ENCODE results near the gene RYR2. TPM values are rescaled to one million over a fixed set of nuclear protein-coding genes. Genes with fewer than 3 reads are reported as not detected.
"Not testable (repeated sequence)": the region's sequence is repeated elsewhere in the genome, so short reads cannot be mapped to it uniquely, and the experiment has no call there.

RYR2 gene
- total RNA-seq, 1 donor = not detected

- no peak overlapping the region for H3K4me3 ChIP-seq (ENCODE audit: low read depth, low read length)
- no peak for DNase-seq (ENCODE audit: low read depth)
- TF ChIP-seq, protein P1, sequence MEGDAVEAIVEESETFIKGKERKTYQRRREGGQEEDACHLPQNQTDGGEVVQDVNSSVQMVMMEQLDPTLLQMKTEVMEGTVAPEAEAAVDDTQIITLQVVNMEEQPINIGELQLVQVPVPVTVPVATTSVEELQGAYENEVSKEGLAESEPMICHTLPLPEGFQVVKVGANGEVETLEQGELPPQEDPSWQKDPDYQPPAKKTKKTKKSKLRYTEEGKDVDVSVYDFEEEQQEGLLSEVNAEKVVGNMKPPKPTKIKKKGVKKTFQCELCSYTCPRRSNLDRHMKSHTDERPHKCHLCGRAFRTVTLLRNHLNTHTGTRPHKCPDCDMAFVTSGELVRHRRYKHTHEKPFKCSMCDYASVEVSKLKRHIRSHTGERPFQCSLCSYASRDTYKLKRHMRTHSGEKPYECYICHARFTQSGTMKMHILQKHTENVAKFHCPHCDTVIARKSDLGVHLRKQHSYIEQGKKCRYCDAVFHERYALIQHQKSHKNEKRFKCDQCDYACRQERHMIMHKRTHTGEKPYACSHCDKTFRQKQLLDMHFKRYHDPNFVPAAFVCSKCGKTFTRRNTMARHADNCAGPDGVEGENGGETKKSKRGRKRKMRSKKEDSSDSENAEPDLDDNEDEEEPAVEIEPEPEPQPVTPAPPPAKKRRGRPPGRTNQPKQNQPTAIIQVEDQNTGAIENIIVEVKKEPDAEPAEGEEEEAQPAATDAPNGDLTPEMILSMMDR (IDR thresholded peaks at IDR 0.05; ENCODE audit: insufficient read depth, low read length) = no peak
Observed at GRCh38 chr1:237838904-237839534, 797.0 kb downstream of the RYR2 start.

DNA sequence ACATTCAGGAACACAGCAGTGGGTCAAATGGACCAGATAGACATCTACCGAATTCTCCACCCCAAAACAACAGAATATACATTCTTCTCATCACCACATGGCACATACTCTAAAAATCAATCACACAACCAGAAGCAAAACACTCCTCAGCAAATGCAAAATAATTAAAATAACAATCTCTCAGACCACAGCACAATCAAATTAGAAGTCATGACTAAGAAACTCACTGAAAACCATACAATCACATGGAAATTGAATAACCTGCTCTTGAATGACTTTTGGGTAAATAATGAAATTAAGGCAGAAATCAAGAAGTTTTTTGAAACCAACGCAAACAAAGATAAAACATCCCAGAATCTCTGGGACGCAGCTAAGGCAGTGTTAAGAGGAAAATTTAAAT lies 799.5 kb downstream of the RYR2 start:
- no peak overlapping the region for H3K4me3 ChIP-seq (ENCODE audit: low read depth, low read length)
- TF ChIP-seq, protein P1 (IDR thresholded peaks at IDR 0.05; ENCODE audit: insufficient read depth, low read length) = no peak
- DNase-seq (ENCODE audit: low read depth) = no peak

- DNase-seq (ENCODE audit: low read depth); H3K4me3 ChIP-seq (ENCODE audit: low read depth, low read length): not testable (repeated sequence)
Observed at GRCh38 chr1:237843516-237843915, 801.5 kb downstream of the RYR2 start.

GRCh38 chr1:237851210-237851845 lies 809.3 kb downstream of the RYR2 start:
- no peak overlapping the region for H3K4me3 ChIP-seq (ENCODE audit: low read depth, low read length)
- TF ChIP-seq, protein P1 (IDR thresholded peaks at IDR 0.05; ENCODE audit: insufficient read depth, low read length) = peak; percentile 39
- DNase-seq (ENCODE audit: low read depth) = peak; percentile 31

DNA sequence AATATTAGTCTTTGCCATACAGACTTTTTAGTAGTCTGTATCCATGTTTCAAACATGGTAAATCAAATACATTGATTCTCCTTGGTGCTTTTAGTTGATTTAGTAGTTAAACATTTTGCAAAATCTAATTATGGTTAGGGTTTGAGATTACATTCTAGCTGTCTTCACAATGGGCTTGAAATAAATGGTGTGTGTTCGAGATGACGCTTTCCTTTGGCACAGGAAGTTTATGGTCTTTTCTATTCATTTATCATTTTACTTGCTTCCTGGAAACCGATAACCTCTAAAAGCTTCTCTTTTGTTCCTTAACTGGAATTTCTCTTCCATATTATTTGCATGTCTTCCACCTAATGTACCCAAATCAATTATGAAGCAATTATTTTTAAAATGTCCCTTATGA lies 810.4 kb downstream of the RYR2 start:
- H3K4me3 ChIP-seq (ENCODE audit: low read depth, low read length) = no peak overlapping the region
- no peak for DNase-seq (ENCODE audit: low read depth)
- TF ChIP-seq, protein P1 (IDR thresholded peaks at IDR 0.05; ENCODE audit: insufficient read depth, low read length) = no peak

GRCh38 chr1:237857455-237857854 lies 815.5 kb downstream of the RYR2 start:
- no peak for DNase-seq (ENCODE audit: low read depth)
- no peak overlapping the region for H3K4me3 ChIP-seq (ENCODE audit: low read depth, low read length)

DNA sequence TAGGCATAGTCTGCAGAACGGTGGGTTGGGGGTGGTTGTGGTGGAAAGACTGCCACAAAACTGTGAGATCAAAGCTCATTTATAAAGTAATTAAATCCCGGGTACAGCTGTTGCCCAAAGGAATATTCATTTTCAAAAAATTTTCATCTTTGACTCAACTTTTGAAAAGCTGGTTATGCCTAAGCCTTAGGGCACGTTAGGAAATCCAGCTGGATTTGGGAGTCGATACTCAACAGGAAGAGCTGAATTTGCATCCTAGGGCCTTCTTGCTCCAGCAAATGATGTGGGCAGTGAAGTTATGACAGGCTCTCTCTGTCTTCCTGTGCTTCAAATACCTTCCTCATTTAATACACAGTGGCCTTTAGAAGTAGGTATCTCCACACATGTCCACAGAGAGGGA lies 817.0 kb downstream of the RYR2 start:
- TF ChIP-seq, protein P1 (IDR thresholded peaks at IDR 0.05; ENCODE audit: insufficient read depth, low read length) = no peak
- H3K4me3 ChIP-seq (ENCODE audit: low read depth, low read length) = no peak overlapping the region
- no peak for DNase-seq (ENCODE audit: low read depth)

More at GRCh38 chr1:237857455-237857854, 815.5 kb downstream of the RYR2 start:
- TF ChIP-seq, protein P1 (IDR thresholded peaks at IDR 0.05; ENCODE audit: insufficient read depth, low read length) = no peak

All from fibroblast of the aortic adventitia (primary cell).